ENCODE measurements around the gene PLXDC1.
"Not testable (repeated sequence)": the region's sequence is repeated elsewhere in the genome, so short reads cannot be mapped to it uniquely, and the experiment has no call there.

Gene PLXDC1

GRCh38 chr17:39051001-39051585 lies 100.3 kb downstream of the PLXDC1 start:
- Histone ChIP-seq H3K9me3 (ENCODE audit: insufficient read depth, low read length) (peaks cover 20% of the 10 kb centered on the region), H3K79me2 (ENCODE audit: low read length) (no peaks in the 10 kb centered on the region), H3K9ac (ENCODE audit: low read length) (no peak overlapping the region), H2AFZ (ENCODE audit: low read depth, low read length) (no peak overlapping the region), H3K4me2 (ENCODE audit: low read length) (no peak overlapping the region), H3K27ac (ENCODE audit: low read length) (no peak overlapping the region), H3K36me3 (replicated peaks; ENCODE audit: low read depth, low read length) (peaks cover 7% of the 10 kb centered on the region), H3K27me3 (ENCODE audit: low read depth, low read length) (peaks cover 8% of the 10 kb centered on the region; the same call in 1 of the 2 replicates), H3K4me3 (ENCODE audit: low read length) (no peak overlapping the region), H4K20me1 (ENCODE audit: insufficient read depth, low read length) (no peaks in the 10 kb centered on the region), H3K4me1 (ENCODE audit: low read length) (no peaks in the 10 kb centered on the region)
- no peak for TF ChIP-seq EZH2phosphoT487 (IDR thresholded peaks at IDR 0.05; ENCODE audit: low read depth)
- TF ChIP-seq, protein P1, sequence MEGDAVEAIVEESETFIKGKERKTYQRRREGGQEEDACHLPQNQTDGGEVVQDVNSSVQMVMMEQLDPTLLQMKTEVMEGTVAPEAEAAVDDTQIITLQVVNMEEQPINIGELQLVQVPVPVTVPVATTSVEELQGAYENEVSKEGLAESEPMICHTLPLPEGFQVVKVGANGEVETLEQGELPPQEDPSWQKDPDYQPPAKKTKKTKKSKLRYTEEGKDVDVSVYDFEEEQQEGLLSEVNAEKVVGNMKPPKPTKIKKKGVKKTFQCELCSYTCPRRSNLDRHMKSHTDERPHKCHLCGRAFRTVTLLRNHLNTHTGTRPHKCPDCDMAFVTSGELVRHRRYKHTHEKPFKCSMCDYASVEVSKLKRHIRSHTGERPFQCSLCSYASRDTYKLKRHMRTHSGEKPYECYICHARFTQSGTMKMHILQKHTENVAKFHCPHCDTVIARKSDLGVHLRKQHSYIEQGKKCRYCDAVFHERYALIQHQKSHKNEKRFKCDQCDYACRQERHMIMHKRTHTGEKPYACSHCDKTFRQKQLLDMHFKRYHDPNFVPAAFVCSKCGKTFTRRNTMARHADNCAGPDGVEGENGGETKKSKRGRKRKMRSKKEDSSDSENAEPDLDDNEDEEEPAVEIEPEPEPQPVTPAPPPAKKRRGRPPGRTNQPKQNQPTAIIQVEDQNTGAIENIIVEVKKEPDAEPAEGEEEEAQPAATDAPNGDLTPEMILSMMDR (IDR thresholded peaks at IDR 0.05; ENCODE audit: low read depth, low read length): no peak

GRCh38 chr17:39045948-39046679 lies 105.3 kb downstream of the PLXDC1 start:
- Histone ChIP-seq H3K36me3 (replicated peaks; ENCODE audit: low read depth, low read length) (peaks cover 7% of the 10 kb centered on the region), H3K9me3 (ENCODE audit: insufficient read depth, low read length) (peaks cover 20% of the 10 kb centered on the region), H3K4me2 (ENCODE audit: low read length) (no peak overlapping the region), H3K27me3 (ENCODE audit: low read depth, low read length) (peaks cover 6% of the 10 kb centered on the region; the same call in 1 of the 2 replicates), H2AFZ (ENCODE audit: low read depth, low read length) (no peak overlapping the region), H3K4me1 (ENCODE audit: low read length) (no peaks in the 10 kb centered on the region), H3K9ac (ENCODE audit: low read length) (no peak overlapping the region), H3K27ac (ENCODE audit: low read length) (no peak overlapping the region; the same call in 1 of the 2 replicates), H4K20me1 (ENCODE audit: insufficient read depth, low read length) (no peaks in the 10 kb centered on the region), H3K4me3 (ENCODE audit: low read length) (no peak overlapping the region), H3K79me2 (ENCODE audit: low read length) (no peaks in the 10 kb centered on the region)
- TF ChIP-seq EZH2phosphoT487 (IDR thresholded peaks at IDR 0.05; ENCODE audit: low read depth): no peak
- TF ChIP-seq, protein P1 (IDR thresholded peaks at IDR 0.05; ENCODE audit: low read depth, low read length): no peak

DNA sequence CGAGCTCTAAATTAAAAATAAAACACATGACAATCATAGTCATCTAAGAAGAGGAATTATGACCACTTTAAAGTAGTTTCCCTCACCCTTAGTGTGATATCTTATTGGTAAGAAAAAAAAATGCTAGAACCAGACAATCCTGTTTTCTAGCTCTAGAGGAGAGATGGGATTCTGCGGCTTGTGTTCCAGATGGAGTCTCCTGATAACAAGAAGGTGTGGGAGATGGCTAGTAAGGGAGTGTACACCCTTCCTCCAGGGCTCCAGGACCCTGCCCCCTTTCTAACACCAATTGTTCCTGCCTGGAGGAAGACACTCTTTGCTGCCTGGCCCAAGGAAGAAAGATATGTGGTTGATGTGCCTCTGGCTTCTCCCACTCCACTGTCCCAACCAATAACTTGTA lies 115.4 kb downstream of the PLXDC1 start:
- Histone ChIP-seq H3K9ac (ENCODE audit: low read length) (no peak overlapping the region), H3K4me3 (ENCODE audit: low read length) (no peak overlapping the region), H3K36me3 (replicated peaks; ENCODE audit: low read depth, low read length) (no peaks in the 10 kb centered on the region), H3K4me2 (ENCODE audit: low read length) (no peak overlapping the region), H4K20me1 (ENCODE audit: insufficient read depth, low read length) (no peaks in the 10 kb centered on the region), H2AFZ (ENCODE audit: low read depth, low read length) (no peak overlapping the region), H3K9me3 (ENCODE audit: insufficient read depth, low read length) (no peaks in the 10 kb centered on the region), H3K4me1 (ENCODE audit: low read length) (no peaks in the 10 kb centered on the region), H3K79me2 (ENCODE audit: low read length) (no peaks in the 10 kb centered on the region), H3K27me3 (ENCODE audit: low read depth, low read length) (peaks cover 26% of the 10 kb centered on the region), H3K27ac (ENCODE audit: low read length) (no peak overlapping the region)
- TF ChIP-seq EZH2phosphoT487 (IDR thresholded peaks at IDR 0.05; ENCODE audit: low read depth): no peak
- TF ChIP-seq, protein P1 (IDR thresholded peaks at IDR 0.05; ENCODE audit: low read depth, low read length): no peak

DNA sequence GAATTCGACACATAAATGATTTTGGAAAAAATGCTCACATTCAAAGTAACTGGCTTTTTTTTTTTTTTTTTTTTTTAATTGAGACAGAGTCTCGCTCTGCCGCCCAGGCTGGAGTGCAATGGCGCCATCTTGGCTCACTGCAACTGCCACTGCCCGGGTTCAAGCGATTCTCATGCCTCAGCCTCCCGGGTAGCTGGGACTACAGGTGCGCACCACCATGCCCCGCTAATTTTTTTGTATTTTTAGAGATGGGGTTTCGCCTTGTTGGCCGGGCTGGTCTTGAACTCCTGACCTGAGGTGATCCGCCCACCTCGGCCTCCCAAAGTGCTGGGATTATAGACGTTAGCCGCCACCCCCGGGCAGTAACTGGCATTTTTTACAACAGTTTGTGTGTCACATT lies 115.9 kb downstream of the PLXDC1 start:
- H3K4me1 ChIP-seq (ENCODE audit: low read length); H3K4me3 ChIP-seq (ENCODE audit: low read length); H3K36me3 ChIP-seq (replicated peaks; ENCODE audit: low read depth, low read length); H2AFZ ChIP-seq (ENCODE audit: low read depth, low read length); H3K9me3 ChIP-seq (ENCODE audit: insufficient read depth, low read length); H3K27ac ChIP-seq (ENCODE audit: low read length); H3K4me2 ChIP-seq (ENCODE audit: low read length); H3K79me2 ChIP-seq (ENCODE audit: low read length); H4K20me1 ChIP-seq (ENCODE audit: insufficient read depth, low read length); H3K9ac ChIP-seq (ENCODE audit: low read length): not testable (repeated sequence)
- peaks cover 22% of the 10 kb centered on the region for H3K27me3 ChIP-seq (ENCODE audit: low read depth, low read length)
